IPS-NIHi11 (cell line): ENCODE data around the gene ST3GAL4.
"Not testable (repeated sequence)": the region's sequence is repeated elsewhere in the genome, so short reads cannot be mapped to it uniquely, and the experiment has no call there.

ENCODE experiments used
- DNase-seq: peaks from one replicate; pipeline ENCODE4 v3.0.0; 2012; ENCODE audit warnings: mixed read lengths, low spot score

ST3GAL4 gene

GRCh38 chr11:126390272-126390867, 34.9 kb downstream of the ST3GAL4 start:
- DNase-seq = no peak

- no peak for DNase-seq
Observed at GRCh38 chr11:126391286-126391954, 35.9 kb downstream of the ST3GAL4 start.

- no peak for DNase-seq
Observed at GRCh38 chr11:126391970-126392632, 36.6 kb downstream of the ST3GAL4 start.

GRCh38 chr11:126392633-126393013, 37.1 kb downstream of the ST3GAL4 start:
- no peak for DNase-seq

- DNase-seq = no peak
Observed at GRCh38 chr11:126393143-126393542, 37.7 kb downstream of the ST3GAL4 start.

GRCh38 chr11:126394036-126394435, 38.5 kb downstream of the ST3GAL4 start:
- no peak for DNase-seq

- DNase-seq = not testable (repeated sequence)
Observed at GRCh38 chr11:126394634-126395072, 39.2 kb downstream of the ST3GAL4 start.

- DNase-seq = not testable (repeated sequence)
Observed at GRCh38 chr11:126395784-126396183, 40.3 kb downstream of the ST3GAL4 start.

- not testable (repeated sequence) for DNase-seq
Observed at GRCh38 chr11:126396266-126396665, 40.8 kb downstream of the ST3GAL4 start.

GRCh38 chr11:126396965-126397364, 41.5 kb downstream of the ST3GAL4 start:
- no peak for DNase-seq

- DNase-seq = no peak
Observed at GRCh38 chr11:126398296-126398695, 42.8 kb downstream of the ST3GAL4 start.

- DNase-seq = no peak
Observed at GRCh38 chr11:126398721-126399120, 43.2 kb downstream of the ST3GAL4 start.

GRCh38 chr11:126400019-126400418, 44.5 kb downstream of the ST3GAL4 start:
- DNase-seq = no peak

- DNase-seq = no peak
Observed at GRCh38 chr11:126400479-126400878, 45.0 kb downstream of the ST3GAL4 start.

- DNase-seq = no peak
Observed at GRCh38 chr11:126403022-126403581, 47.6 kb downstream of the ST3GAL4 start.

- no peak for DNase-seq
Observed at GRCh38 chr11:126403658-126404057, 48.2 kb downstream of the ST3GAL4 start.

GRCh38 chr11:126404367-126404766, 48.9 kb downstream of the ST3GAL4 start:
- no peak for DNase-seq

GRCh38 chr11:126405374-126405773, 49.9 kb downstream of the ST3GAL4 start:
- no peak for DNase-seq

GRCh38 chr11:126405906-126406305, 50.4 kb downstream of the ST3GAL4 start:
- peak; percentile 55 for DNase-seq

- no peak for DNase-seq
Observed at GRCh38 chr11:126406368-126406767, 50.9 kb downstream of the ST3GAL4 start.

- DNase-seq = no peak
Observed at GRCh38 chr11:126407101-126407521, 51.6 kb downstream of the ST3GAL4 start.

- no peak for DNase-seq
Observed at GRCh38 chr11:126407682-126408288, 52.3 kb downstream of the ST3GAL4 start.
